ENCODE measurements around the gene NMT1.

Gene NMT1

DNA sequence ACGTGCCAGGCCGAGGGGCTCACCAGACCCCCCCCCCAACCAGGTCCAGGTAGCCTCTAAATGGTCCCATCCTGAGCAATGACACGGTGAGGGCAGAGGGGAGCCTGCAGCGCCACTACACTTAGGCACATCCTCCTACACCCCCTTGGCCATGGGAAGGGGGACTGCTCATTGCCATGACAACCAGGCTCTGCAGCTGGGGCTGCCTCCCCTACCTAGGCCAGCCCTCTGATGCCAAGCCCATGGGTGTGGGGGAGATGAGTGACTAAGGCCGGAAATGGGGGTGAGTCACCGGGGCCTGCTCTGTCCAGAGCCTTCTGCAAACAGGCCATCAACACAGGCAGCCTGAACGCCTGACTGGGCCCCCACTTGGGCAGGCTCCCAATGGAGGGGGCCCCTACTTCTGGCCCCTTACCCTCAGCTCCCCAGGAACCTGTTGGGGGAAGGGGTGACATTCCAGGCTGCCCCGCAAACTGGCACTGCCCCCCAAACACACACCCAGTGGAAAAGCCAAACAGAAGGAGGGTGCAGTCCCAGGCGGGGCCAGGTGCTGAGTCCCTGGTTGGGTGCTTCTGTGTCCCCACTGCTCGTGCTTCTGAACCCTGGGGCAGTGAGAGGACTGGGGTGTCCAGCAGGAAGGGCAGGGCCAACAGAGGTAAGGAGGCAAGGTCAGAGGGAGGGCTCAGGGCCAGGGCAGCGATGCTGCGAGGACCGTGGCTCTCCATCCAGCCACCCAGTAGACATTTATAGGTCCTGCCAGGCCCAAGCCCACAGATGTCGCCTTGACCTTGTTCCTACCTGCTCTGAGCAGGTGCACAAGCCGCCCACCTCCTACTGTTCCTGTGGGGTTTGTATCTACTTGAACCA is 63.0 kb downstream of the NMT1 start (continued):
- TF ChIP-seq, protein P1, sequence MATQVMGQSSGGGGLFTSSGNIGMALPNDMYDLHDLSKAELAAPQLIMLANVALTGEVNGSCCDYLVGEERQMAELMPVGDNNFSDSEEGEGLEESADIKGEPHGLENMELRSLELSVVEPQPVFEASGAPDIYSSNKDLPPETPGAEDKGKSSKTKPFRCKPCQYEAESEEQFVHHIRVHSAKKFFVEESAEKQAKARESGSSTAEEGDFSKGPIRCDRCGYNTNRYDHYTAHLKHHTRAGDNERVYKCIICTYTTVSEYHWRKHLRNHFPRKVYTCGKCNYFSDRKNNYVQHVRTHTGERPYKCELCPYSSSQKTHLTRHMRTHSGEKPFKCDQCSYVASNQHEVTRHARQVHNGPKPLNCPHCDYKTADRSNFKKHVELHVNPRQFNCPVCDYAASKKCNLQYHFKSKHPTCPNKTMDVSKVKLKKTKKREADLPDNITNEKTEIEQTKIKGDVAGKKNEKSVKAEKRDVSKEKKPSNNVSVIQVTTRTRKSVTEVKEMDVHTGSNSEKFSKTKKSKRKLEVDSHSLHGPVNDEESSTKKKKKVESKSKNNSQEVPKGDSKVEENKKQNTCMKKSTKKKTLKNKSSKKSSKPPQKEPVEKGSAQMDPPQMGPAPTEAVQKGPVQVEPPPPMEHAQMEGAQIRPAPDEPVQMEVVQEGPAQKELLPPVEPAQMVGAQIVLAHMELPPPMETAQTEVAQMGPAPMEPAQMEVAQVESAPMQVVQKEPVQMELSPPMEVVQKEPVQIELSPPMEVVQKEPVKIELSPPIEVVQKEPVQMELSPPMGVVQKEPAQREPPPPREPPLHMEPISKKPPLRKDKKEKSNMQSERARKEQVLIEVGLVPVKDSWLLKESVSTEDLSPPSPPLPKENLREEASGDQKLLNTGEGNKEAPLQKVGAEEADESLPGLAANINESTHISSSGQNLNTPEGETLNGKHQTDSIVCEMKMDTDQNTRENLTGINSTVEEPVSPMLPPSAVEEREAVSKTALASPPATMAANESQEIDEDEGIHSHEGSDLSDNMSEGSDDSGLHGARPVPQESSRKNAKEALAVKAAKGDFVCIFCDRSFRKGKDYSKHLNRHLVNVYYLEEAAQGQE (tag by site-specific recombination; IDR thresholded peaks at IDR 0.05), result no peak
- TF ChIP-seq, protein P2, sequence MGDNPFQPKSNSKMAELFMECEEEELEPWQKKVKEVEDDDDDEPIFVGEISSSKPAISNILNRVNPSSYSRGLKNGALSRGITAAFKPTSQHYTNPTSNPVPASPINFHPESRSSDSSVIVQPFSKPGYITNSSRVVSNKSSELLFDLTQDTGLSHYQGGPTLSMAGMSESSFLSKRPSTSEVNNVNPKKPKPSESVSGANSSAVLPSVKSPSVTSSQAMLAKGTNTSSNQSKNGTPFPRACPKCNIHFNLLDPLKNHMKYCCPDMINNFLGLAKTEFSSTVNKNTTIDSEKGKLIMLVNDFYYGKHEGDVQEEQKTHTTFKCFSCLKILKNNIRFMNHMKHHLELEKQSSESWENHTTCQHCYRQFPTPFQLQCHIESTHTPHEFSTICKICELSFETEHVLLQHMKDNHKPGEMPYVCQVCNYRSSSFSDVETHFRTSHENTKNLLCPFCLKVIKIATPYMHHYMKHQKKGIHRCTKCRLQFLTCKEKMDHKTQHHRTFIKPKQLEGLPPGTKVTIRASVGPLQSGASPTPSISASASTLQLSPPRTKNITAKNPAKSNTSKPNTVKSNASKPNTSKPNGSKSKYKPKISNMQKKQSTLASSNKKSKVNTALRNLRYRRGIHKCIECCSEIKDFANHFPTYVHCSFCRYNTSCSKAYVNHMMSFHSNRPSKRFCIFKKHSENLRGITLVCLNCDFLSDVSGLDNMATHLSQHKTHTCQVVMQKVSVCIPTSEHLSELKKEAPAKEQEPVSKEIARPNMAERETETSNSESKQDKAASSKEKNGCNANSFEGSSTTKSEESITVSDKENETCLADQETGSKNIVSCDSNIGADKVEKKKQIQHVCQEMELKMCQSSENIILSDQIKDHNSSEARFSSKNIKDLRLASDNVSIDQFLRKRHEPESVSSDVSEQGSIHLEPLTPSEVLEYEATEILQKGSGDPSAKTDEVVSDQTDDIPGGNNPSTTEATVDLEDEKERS (tag by site-specific recombination; IDR thresholded peaks at IDR 0.05), result no peak
- TF ChIP-seq, protein P3, sequence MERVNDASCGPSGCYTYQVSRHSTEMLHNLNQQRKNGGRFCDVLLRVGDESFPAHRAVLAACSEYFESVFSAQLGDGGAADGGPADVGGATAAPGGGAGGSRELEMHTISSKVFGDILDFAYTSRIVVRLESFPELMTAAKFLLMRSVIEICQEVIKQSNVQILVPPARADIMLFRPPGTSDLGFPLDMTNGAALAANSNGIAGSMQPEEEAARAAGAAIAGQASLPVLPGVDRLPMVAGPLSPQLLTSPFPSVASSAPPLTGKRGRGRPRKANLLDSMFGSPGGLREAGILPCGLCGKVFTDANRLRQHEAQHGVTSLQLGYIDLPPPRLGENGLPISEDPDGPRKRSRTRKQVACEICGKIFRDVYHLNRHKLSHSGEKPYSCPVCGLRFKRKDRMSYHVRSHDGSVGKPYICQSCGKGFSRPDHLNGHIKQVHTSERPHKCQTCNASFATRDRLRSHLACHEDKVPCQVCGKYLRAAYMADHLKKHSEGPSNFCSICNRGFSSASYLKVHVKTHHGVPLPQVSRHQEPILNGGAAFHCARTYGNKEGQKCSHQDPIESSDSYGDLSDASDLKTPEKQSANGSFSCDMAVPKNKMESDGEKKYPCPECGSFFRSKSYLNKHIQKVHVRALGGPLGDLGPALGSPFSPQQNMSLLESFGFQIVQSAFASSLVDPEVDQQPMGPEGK (tag by site-specific recombination; IDR thresholded peaks at IDR 0.05), result peak; percentile 63
- TF ChIP-seq KLF10 (tag by site-specific recombination; IDR thresholded peaks at IDR 0.05) (no peak), HOXA7 (CRISPR knock-in tag; IDR thresholded peaks at IDR 0.05; ENCODE audit: borderline replicate concordance) (no peak), ZNF140 (tag by site-specific recombination; IDR thresholded peaks at IDR 0.05) (no peak), KLF8 (tag by site-specific recombination; IDR thresholded peaks at IDR 0.05) (no peak), ZSCAN30 (tag by site-specific recombination; IDR thresholded peaks at IDR 0.05) (no peak), ZNF169 (tag by site-specific recombination; IDR thresholded peaks at IDR 0.05) (no peak), ZNF341 (tag by site-specific recombination; IDR thresholded peaks at IDR 0.05; ENCODE audit: low read depth) (no peak), SP2 (tag by site-specific recombination; IDR thresholded peaks at IDR 0.05) (0 out of 2 replicates have a peak, but pooled peaks have one; percentile 7), SCRT2 (tag by site-specific recombination; IDR thresholded peaks at IDR 0.05) (no peak), ZNF335 (tag by site-specific recombination; conservative IDR thresholded peaks at IDR 0.05) (peak; percentile 73)
- TF ChIP-seq, protein P4, sequence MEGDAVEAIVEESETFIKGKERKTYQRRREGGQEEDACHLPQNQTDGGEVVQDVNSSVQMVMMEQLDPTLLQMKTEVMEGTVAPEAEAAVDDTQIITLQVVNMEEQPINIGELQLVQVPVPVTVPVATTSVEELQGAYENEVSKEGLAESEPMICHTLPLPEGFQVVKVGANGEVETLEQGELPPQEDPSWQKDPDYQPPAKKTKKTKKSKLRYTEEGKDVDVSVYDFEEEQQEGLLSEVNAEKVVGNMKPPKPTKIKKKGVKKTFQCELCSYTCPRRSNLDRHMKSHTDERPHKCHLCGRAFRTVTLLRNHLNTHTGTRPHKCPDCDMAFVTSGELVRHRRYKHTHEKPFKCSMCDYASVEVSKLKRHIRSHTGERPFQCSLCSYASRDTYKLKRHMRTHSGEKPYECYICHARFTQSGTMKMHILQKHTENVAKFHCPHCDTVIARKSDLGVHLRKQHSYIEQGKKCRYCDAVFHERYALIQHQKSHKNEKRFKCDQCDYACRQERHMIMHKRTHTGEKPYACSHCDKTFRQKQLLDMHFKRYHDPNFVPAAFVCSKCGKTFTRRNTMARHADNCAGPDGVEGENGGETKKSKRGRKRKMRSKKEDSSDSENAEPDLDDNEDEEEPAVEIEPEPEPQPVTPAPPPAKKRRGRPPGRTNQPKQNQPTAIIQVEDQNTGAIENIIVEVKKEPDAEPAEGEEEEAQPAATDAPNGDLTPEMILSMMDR (tag by site-specific recombination; IDR thresholded peaks at IDR 0.05), result no peak
- TF ChIP-seq, protein P5, sequence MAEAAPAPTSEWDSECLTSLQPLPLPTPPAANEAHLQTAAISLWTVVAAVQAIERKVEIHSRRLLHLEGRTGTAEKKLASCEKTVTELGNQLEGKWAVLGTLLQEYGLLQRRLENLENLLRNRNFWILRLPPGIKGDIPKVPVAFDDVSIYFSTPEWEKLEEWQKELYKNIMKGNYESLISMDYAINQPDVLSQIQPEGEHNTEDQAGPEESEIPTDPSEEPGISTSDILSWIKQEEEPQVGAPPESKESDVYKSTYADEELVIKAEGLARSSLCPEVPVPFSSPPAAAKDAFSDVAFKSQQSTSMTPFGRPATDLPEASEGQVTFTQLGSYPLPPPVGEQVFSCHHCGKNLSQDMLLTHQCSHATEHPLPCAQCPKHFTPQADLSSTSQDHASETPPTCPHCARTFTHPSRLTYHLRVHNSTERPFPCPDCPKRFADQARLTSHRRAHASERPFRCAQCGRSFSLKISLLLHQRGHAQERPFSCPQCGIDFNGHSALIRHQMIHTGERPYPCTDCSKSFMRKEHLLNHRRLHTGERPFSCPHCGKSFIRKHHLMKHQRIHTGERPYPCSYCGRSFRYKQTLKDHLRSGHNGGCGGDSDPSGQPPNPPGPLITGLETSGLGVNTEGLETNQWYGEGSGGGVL (tag by site-specific recombination; IDR thresholded peaks at IDR 0.05), result peak; percentile 57
- TF ChIP-seq, protein P6, sequence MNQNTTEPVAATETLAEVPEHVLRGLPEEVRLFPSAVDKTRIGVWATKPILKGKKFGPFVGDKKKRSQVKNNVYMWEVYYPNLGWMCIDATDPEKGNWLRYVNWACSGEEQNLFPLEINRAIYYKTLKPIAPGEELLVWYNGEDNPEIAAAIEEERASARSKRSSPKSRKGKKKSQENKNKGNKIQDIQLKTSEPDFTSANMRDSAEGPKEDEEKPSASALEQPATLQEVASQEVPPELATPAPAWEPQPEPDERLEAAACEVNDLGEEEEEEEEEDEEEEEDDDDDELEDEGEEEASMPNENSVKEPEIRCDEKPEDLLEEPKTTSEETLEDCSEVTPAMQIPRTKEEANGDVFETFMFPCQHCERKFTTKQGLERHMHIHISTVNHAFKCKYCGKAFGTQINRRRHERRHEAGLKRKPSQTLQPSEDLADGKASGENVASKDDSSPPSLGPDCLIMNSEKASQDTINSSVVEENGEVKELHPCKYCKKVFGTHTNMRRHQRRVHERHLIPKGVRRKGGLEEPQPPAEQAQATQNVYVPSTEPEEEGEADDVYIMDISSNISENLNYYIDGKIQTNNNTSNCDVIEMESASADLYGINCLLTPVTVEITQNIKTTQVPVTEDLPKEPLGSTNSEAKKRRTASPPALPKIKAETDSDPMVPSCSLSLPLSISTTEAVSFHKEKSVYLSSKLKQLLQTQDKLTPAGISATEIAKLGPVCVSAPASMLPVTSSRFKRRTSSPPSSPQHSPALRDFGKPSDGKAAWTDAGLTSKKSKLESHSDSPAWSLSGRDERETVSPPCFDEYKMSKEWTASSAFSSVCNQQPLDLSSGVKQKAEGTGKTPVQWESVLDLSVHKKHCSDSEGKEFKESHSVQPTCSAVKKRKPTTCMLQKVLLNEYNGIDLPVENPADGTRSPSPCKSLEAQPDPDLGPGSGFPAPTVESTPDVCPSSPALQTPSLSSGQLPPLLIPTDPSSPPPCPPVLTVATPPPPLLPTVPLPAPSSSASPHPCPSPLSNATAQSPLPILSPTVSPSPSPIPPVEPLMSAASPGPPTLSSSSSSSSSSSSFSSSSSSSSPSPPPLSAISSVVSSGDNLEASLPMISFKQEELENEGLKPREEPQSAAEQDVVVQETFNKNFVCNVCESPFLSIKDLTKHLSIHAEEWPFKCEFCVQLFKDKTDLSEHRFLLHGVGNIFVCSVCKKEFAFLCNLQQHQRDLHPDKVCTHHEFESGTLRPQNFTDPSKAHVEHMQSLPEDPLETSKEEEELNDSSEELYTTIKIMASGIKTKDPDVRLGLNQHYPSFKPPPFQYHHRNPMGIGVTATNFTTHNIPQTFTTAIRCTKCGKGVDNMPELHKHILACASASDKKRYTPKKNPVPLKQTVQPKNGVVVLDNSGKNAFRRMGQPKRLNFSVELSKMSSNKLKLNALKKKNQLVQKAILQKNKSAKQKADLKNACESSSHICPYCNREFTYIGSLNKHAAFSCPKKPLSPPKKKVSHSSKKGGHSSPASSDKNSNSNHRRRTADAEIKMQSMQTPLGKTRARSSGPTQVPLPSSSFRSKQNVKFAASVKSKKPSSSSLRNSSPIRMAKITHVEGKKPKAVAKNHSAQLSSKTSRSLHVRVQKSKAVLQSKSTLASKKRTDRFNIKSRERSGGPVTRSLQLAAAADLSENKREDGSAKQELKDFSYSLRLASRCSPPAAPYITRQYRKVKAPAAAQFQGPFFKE (tag by site-specific recombination; IDR thresholded peaks at IDR 0.05; ENCODE audit: borderline replicate concordance), result no peak

All from HEK293 (cell line).